Osteocyte (in vitro differentiated cells): Measurements from ENCODE around the gene CREBL2. TPM values are rescaled to one million over a fixed set of nuclear protein-coding genes. Genes with fewer than 3 reads are reported as not detected.

ENCODE experiments used
- DNase-seq: peaks from one replicate; pipeline ENCODE4 v3.0.0; 2021; ENCODE audit warnings: mixed read lengths; ENCODE audit not compliant: unreplicated experiment; ENCODE audit errors: extremely low spot score
- H3K27ac Mint-ChIP-seq: one replicate; pipeline ENCODE4 v1.8.0; 2021; ENCODE audit warnings: mild to moderate bottlenecking, mixed read lengths; ENCODE audit not compliant: unreplicated experiment
- H3K27me3 Mint-ChIP-seq: one replicate; pipeline ENCODE4 v1.8.0; 2021; ENCODE audit warnings: mixed read lengths; ENCODE audit not compliant: unreplicated experiment
- H3K36me3 Mint-ChIP-seq: one replicate; pipeline ENCODE4 v1.8.0; 2021; ENCODE audit warnings: mixed read lengths; ENCODE audit not compliant: unreplicated experiment
- H3K4me1 Mint-ChIP-seq: one replicate; pipeline ENCODE4 v1.8.0; 2021; ENCODE audit warnings: mixed read lengths; ENCODE audit not compliant: unreplicated experiment
- H3K4me3 Mint-ChIP-seq: one replicate; pipeline ENCODE4 v1.8.0; 2021; ENCODE audit warnings: mild to moderate bottlenecking, moderate library complexity, mixed read lengths; ENCODE audit not compliant: unreplicated experiment
- H3K9me3 Mint-ChIP-seq: one replicate; pipeline ENCODE4 v1.8.0; 2021; ENCODE audit warnings: mixed read lengths; ENCODE audit not compliant: unreplicated experiment
- total RNA-seq: library from RNA; stranded (reverse); gene quantifications from 2 replicates; pipeline ENCODE4 v1.2.1, GENCODE V29; 2021
- TF ChIP-seq, protein P1 (sequence below): fragments of 200-600 bp; sonication (generic); IDR thresholded peaks from 2 replicates; pipeline ENCODE4 v1.5.0; 2021; ENCODE audit warnings: antibody characterized with exemption, mild to moderate bottlenecking, moderate library complexity

CREBL2 gene
- total RNA-seq, 1 donor from 2014 or later: 15.1 TPM

DNA sequence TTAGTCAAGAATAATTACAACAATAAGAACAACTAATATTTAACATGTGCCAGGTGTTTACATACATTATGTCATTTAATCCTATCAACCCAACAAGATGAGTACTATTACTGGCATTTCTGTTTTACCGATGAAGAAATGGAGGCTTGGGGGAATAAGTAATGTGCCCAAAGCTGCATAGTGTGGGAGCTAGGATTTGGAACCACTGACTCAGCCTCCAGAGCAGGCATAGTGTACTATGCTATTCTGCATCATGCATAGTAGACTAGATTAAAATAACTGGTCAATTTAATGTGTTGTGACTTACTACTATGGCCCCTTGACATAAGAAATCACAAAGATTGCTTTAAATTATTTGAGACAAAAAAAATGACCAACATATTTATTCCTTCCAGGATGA is 74.8 kb downstream of the CREBL2 start:
- H3K9me3 Mint-ChIP-seq: no peaks in the 10 kb centered on the region
- DNase-seq: no peak
- H3K4me1 Mint-ChIP-seq: peaks cover 3% of the 10 kb centered on the region
- H3K4me3 Mint-ChIP-seq: no peak overlapping the region
- TF ChIP-seq, protein P1, sequence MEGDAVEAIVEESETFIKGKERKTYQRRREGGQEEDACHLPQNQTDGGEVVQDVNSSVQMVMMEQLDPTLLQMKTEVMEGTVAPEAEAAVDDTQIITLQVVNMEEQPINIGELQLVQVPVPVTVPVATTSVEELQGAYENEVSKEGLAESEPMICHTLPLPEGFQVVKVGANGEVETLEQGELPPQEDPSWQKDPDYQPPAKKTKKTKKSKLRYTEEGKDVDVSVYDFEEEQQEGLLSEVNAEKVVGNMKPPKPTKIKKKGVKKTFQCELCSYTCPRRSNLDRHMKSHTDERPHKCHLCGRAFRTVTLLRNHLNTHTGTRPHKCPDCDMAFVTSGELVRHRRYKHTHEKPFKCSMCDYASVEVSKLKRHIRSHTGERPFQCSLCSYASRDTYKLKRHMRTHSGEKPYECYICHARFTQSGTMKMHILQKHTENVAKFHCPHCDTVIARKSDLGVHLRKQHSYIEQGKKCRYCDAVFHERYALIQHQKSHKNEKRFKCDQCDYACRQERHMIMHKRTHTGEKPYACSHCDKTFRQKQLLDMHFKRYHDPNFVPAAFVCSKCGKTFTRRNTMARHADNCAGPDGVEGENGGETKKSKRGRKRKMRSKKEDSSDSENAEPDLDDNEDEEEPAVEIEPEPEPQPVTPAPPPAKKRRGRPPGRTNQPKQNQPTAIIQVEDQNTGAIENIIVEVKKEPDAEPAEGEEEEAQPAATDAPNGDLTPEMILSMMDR: no peak
- peaks cover 10% of the 10 kb centered on the region for H3K27me3 Mint-ChIP-seq
- no peaks in the 10 kb centered on the region for H3K36me3 Mint-ChIP-seq
- no peak overlapping the region for H3K27ac Mint-ChIP-seq

DNA sequence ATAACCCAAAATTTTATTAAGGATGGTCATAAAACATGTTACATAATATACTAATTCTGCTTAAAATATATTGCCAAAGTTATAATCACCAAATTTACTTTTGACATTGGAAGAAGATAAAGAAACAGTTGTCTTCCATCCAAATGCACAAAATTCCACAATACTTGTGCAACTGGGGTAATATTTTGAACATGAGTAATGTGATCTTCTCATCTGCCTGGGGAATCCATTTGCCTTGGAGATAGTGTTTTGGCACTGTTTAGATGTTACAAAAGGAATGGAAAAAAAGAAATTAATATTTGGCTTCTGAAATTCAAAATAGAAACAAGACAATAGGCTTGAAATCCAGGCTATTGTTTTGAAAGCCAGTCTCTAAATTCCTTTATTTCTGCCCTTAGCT is 75.2 kb downstream of the CREBL2 start:
- H3K27me3 Mint-ChIP-seq: peaks cover 5% of the 10 kb centered on the region
- no peaks in the 10 kb centered on the region for H3K9me3 Mint-ChIP-seq
- peaks cover 3% of the 10 kb centered on the region for H3K4me1 Mint-ChIP-seq
- H3K27ac Mint-ChIP-seq: no peak overlapping the region
- TF ChIP-seq, protein P1: no peak
- H3K36me3 Mint-ChIP-seq: no peaks in the 10 kb centered on the region
- H3K4me3 Mint-ChIP-seq: no peak overlapping the region
- DNase-seq: no peak

DNA sequence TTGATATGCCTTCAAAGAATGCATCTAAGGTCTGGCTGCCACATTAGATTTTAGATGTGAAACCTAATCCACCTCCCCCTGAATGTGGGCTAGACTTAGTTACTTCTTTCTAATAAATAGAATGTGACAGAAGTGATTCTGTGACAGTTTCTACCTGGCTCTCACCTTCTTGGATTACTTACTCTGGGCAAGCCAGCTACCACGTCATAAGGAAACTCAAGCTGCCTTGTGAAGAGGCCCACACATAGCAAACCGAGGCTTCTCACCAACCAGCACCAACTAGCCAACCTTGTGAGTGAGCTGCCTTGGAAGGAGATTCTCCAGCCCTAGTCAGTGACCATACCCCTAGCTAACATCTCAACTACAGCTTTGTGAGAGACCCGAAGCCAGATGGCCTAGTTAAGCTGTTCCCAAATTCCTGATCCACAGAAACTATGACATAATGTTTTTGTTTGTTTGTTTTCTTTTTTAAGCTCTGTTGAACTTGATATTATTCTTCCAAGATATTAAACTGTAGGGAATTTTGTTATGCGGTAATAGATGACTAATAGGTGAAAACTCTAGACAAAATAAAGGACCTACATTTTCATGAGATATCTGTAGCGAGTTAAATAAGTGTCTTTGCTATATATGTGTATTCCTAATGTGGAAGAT is 78.1 kb downstream of the CREBL2 start:
- no peaks in the 10 kb centered on the region for H3K9me3 Mint-ChIP-seq
- peaks cover under 1% of the 10 kb centered on the region for H3K27me3 Mint-ChIP-seq
- H3K36me3 Mint-ChIP-seq: no peaks in the 10 kb centered on the region
- peaks cover under 1% of the 10 kb centered on the region for H3K4me1 Mint-ChIP-seq
- DNase-seq: no peak
- no peak overlapping the region for H3K4me3 Mint-ChIP-seq
- TF ChIP-seq, protein P1: no peak
- H3K27ac Mint-ChIP-seq: no peak overlapping the region

DNA sequence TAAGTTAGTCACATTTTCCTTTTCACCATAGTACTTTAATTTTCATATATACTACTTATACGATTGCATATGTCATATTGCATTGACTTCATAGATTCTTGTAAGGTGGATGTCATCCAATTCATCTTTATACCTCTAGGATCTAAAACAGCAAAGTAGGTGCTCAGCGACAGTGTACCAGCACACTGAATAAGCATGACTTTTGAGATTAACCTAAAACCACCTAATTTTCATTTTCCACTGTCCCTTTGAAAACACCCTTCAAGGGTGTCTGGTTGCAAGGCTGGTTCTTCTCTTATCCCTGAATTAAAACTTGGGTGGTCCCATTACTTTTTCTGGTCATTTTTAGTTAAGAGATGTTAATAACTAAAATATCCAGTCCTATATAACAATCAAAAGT is 79.9 kb downstream of the CREBL2 start:
- TF ChIP-seq, protein P1: no peak
- Mint-ChIP-seq H3K36me3 (no peaks in the 10 kb centered on the region), H3K27me3 (no peaks in the 10 kb centered on the region), H3K9me3 (no peaks in the 10 kb centered on the region), H3K4me3 (no peak overlapping the region), H3K4me1 (peaks cover 5% of the 10 kb centered on the region), H3K27ac (no peak overlapping the region)
- DNase-seq: no peak

DNA sequence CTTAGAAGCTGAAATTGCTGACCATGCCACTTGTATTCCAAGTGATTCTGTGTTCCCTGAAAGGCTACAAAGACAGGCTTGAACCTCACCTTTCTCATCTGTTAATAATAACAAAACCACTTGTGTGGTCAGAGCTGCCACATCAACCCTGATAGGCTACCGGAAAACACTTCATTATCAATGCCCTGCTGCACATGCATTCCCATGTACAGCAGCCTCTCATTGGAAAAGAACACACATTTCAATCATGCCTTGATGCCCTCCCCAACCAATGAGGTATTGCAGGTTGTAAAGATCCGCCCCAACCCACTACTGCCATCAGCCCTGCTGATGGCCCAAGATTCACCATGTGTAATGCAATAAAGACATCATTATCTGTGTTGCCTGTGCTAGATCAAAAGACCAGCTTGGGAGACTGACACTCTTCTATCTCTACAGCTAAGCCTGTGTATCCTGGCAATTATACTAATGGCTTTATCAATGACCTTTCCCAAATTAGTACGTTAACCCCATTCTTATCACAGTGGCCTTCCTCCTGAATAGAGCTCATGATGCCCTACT is 81.5 kb downstream of the CREBL2 start:
- H3K9me3 Mint-ChIP-seq: no peaks in the 10 kb centered on the region
- TF ChIP-seq, protein P1: no peak
- no peak for DNase-seq
- H3K27ac Mint-ChIP-seq: no peak overlapping the region
- no peaks in the 10 kb centered on the region for H3K27me3 Mint-ChIP-seq
- H3K4me3 Mint-ChIP-seq: no peak overlapping the region
- no peaks in the 10 kb centered on the region for H3K36me3 Mint-ChIP-seq
- H3K4me1 Mint-ChIP-seq: peaks cover 16% of the 10 kb centered on the region

Other genes with a start within 250 kb of the CREBL2 start
- 9.6 and 10.3 TPM in 2 replicates for gene DUSP16, start 49.0 kb upstream of the CREBL2 start, total RNA-seq
- gene GPR19, start 84.3 kb downstream of the CREBL2 start, total RNA-seq: 0.84 TPM in 1 of 2 replicates, not detected in the other
- 76.4 and 78.9 TPM in 2 replicates for gene CDKN1B, start 105.5 kb downstream of the CREBL2 start, total RNA-seq
- 10.5 and 11.1 TPM in 2 replicates for gene APOLD1, start 173.8 kb downstream of the CREBL2 start, total RNA-seq
- gene DDX47, start 201.5 kb downstream of the CREBL2 start, total RNA-seq: 47.3 and 48.0 TPM in 2 replicates